Stimulated activated effector memory CD8-positive, alpha-beta T cell treated with anti-CD3 and anti-CD28 coated beads, Interleukin-12 subunit alpha, Interleukin-12 subunit beta, amount 100 ng/mL, for 72 hours (primary cell): Measurements from ENCODE around the gene BPIFB2.

Experiments used
- ATAC-seq: fragments of 150-1000 bp; cut with Tn5 transposase; 2 replicates; pipeline ENCODE4 v1.10.0; 2021
- DNase-seq, 2 donors: peaks; one replicate each; pipeline ENCODE4 v3.0.0; 2021 to 2022; ENCODE audit warnings: low spot score in 2 of 2
- H3K27ac Mint-ChIP-seq: one replicate; pipeline ENCODE4 v1.8.0; 2022; ENCODE audit warnings: mild to moderate bottlenecking, mixed read lengths
- H3K36me3 Mint-ChIP-seq: one replicate; pipeline ENCODE4 v1.8.0; 2022; ENCODE audit warnings: mild to moderate bottlenecking, mixed read lengths
- H3K4me1 Mint-ChIP-seq: one replicate; pipeline ENCODE4 v1.8.0; 2022; ENCODE audit warnings: mixed read lengths
- H3K4me3 Mint-ChIP-seq: one replicate; pipeline ENCODE4 v1.8.0; 2022; ENCODE audit warnings: mild to moderate bottlenecking, mixed read lengths
- H3K9me3 Mint-ChIP-seq: one replicate; pipeline ENCODE4 v1.8.0; 2022; ENCODE audit warnings: mixed read lengths

Gene BPIFB2

DNA sequence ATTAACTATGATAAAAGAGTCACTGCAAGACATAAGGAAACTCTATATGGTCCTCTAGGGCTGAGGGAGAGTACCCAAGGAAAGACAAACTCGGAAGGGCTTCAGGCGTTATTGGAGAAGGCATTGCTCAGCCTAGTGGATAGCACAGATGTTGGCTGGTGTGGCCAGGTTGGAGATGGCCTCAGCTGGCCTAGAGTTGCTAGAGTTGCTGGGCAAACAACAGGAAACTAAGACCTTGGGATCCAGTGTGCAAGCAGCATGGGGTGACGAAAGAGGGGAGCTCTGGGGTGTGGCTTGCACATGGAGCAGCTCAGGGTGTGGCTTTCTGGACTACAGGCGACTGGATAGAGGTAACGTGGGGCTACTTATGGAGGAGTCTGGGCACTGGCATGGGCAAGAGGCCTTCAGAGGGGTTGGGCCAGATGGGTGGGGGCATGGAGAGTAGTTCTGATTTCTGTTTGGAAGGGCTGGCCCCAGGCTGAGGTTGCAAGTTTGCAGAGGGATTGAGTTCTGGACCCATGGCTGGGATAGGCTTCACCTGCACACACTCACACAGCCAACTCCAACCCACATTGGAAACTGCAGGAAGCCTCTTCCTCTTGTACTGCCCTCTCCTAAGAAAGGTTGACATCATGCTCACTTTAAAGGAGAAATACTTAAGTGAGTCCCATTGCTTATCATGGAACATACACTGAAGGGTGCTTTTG lies 18.7 kb downstream of the BPIFB2 start:
- Mint-ChIP-seq H3K27ac (no peak overlapping the region), H3K4me1 (no peaks in the 10 kb centered on the region), H3K9me3 (no peaks in the 10 kb centered on the region), H3K36me3 (no peaks in the 10 kb centered on the region), H3K4me3 (no peak overlapping the region)
- no peak for ATAC-seq
- no peak for DNase-seq

DNA sequence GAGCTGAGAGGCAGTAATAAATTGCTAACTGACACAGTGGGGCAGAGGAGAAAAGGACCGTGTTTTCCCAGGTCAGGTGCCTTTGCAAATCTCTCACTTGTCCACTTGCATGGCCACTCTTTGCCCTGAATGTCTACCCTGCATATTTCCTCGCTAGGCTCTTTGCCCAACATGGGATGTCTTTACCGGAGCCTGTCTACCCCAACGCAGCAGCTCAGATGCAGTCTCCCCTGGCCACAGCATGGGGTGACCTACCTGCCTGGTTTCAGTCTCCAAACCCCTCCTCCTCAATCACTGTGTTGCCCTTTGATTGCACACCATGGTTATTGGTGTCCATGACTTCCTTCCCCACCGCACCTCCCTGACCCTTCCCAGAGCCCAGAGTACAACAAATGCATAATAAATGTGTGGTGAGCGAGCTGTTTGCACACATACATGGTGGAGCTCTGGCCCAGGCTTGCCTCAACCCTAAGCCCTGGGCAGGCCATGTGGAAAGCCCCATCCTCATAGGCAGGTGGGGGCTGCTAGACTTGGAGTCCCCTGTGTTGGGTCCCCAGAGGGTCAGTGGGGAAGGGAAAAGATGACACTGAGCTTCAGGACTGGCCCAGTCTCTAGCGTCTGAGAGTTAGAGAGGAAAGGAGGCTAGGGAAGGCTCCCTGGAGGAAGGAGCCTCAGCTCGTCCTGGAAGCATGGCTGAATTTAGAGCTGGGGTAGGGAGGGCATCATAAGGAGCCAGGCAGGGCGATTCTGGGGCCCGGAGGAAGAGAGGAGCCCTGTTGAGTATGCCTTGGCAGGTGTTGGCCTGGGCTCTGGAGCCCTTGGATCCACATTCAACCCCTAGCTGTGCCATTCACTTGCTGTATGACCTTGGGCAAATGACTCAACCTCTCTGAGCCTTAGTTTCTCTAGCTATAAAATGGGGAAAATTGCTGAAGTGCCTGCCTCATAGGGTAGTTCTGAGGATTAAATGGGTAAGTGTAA lies 19.6 kb downstream of the BPIFB2 start:
- DNase-seq (no peak), ATAC-seq (no peak)
- Mint-ChIP-seq H3K4me3 (no peak overlapping the region), H3K36me3 (no peaks in the 10 kb centered on the region), H3K4me1 (no peaks in the 10 kb centered on the region), H3K27ac (no peak overlapping the region), H3K9me3 (no peaks in the 10 kb centered on the region)

DNA sequence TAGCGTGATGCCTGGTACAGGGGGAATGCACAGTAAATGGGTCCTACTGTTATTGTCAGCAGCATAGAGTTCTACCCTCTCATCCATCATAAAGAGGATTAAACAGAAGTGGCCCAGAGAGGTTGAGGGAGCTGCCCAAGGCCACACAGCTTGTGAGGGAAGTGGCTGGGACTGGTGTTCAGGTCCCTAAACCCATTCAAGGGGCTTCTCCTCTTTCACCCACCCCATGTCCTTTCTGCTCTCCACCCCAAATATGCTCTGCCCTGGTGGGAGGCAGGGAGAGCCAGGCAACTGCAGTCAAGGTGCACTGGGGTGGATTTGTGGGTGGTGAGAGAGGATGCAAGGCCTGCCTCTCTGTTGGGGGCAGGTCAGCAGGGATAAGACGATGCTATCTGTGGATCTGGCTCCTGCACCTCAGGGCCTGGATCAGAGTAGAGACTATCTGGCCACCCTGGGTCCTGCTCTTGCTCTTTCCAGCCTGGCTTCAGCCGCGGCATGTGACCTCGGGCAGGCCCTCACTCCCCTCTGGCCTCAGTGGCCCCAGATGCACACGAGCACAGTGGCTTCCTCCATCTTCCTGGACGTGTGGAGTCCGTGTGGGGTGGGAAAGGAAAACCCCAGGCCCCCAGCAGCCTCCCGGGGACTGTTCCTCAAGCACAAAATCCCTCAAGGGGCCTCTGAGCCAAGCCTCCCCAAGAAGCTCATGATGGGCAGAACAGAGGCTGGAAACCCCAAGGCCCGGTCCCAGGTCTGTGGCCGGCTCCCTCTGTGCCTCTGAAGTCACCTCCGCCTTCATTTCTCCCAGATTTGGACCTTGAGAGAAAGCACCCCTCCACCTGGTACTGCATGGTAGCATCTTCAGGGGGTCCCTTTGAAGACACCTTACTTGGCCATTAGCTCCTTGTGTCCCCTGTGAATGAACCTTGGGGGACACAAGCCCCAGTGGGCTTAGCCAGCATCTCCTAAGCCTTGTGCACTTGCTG lies 20.6 kb downstream of the BPIFB2 start:
- Mint-ChIP-seq H3K9me3 (no peaks in the 10 kb centered on the region), H3K4me1 (no peaks in the 10 kb centered on the region), H3K27ac (no peak overlapping the region), H3K36me3 (no peaks in the 10 kb centered on the region), H3K4me3 (no peak overlapping the region)
- DNase-seq = no peak
- ATAC-seq = no peak

DNA sequence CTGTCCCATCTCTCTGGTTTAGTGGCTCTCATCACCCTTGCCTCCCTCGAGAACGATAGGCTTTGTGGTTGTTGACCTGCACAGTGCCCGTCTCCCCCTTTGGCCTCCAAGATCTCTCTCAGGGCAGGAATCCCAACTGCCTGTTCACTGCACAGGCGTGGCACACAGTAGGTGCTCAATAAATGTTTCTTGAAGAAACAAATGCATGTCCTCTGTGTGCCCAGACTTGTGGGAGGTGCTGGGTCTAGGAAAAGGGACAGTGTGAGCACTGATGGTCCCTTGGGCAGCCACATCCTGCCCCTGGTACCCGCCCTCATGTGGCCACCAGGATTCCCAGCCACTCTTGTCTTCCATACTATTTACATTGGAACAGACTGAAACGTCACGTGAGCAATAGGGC lies 21.4 kb downstream of the BPIFB2 start:
- Mint-ChIP-seq H3K4me1 (no peaks in the 10 kb centered on the region), H3K36me3 (no peaks in the 10 kb centered on the region), H3K4me3 (no peak overlapping the region), H3K27ac (no peak overlapping the region), H3K9me3 (no peaks in the 10 kb centered on the region)
- no peak for DNase-seq
- no peak for ATAC-seq

DNA sequence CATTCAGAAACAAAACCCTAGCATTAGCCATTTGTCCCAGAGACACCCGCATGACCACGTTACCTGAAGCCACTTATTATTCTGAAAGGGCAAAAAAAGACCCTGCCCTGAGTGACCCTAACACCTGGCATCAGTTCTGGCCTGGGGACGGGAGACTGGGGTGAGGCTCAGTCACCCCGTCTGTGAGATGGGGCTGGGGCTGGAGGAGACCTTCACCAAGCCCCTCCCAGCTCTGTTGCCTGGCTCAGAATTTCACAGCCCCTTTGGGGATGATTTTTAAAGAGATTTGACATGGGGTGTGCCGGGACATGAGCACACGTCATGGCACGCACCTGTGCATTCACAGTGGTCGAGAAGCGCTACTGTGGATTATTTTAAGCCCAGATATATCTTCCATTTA lies 22.6 kb downstream of the BPIFB2 start:
- DNase-seq (no peak), ATAC-seq (no peak)
- Mint-ChIP-seq H3K4me3 (no peak overlapping the region), H3K9me3 (no peaks in the 10 kb centered on the region), H3K4me1 (no peaks in the 10 kb centered on the region), H3K27ac (no peak overlapping the region), H3K36me3 (no peaks in the 10 kb centered on the region)

DNA sequence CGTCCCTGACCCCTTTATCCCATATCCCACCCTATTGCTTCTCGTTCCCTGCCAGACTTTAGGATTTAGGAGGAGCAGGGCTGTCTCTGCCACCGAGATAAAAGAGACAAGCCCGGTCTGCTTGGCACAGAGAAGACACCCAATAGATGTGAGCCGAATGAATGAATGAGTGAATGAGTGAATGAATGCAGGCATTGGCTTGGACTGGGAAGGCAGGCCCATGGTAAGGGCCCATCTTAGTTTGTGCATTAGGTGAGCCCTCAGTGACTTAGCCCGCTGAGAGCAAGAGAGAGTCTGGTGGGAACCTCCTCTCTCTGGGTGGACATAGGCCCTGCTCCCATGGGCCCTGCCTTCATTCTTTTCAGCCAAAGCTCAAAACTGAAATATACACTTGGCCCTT lies 23.1 kb downstream of the BPIFB2 start:
- no peaks in the 10 kb centered on the region for H3K9me3 Mint-ChIP-seq
- no peak overlapping the region for H3K4me3 Mint-ChIP-seq
- DNase-seq = no peak

DNA sequence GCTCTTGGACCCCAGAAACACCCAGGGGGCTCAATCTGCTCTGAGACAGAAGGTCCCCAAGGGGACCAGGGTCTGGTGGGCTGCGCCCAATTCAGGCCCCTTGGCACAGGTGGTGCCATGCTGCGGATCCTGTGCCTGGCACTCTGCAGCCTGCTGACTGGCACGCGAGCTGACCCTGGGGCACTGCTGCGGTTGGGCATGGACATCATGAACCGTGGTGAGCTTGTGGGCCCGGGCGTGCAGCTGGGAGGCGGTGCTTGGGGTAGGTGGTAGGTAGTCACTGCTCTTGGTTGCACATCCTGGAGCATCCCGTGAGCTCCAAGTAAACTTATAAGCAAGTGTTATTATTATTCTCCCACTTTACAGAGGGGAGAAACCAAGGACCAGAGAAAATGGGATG lies 24.0 kb downstream of the BPIFB2 start, which contains the start of gene BPIFB6:
Gene BPIFB6, plus strand, starts transcription at position 118 of the 400 bp plus-strand sequence. Its CDS starts 0 bp downstream, at position 118.
- H3K4me1 Mint-ChIP-seq = no peaks in the 10 kb centered on the region
- no peak for ATAC-seq
- H3K27ac Mint-ChIP-seq = no peak within 1 kb of the TSS
- no peak for DNase-seq
- H3K36me3 Mint-ChIP-seq = no peaks in the 10 kb centered on the region
- no peak within 1 kb of the TSS for H3K4me3 Mint-ChIP-seq
- no peaks in the 10 kb centered on the region for H3K9me3 Mint-ChIP-seq

More for the DNA sequence above, 23.1 kb downstream of the BPIFB2 start:
- Mint-ChIP-seq H3K4me1 (no peaks in the 10 kb centered on the region), H3K36me3 (no peaks in the 10 kb centered on the region), H3K27ac (no peak overlapping the region)
- no peak for ATAC-seq

DNA sequence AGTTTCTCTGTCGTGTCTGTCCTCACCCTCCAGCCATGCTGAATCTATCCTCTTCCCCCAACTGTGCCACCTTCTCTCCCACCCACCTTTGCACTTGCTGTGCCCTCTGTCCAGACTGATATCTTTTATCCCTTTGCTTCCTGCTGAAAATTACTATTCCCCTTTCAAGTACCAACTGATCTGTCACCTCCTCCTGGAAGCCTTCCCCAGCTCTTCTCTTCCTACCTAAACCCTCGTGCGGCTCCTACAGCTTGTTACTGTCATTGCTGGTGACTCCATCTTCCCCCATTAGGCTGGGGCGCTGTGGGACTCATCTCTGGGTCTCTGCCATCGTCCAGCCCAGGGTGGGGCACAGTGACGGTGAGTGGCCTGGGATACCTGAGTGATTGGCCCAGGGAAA lies 25.1 kb downstream of the BPIFB2 start:
- no peak for ATAC-seq
- Mint-ChIP-seq H3K27ac (no peak overlapping the region), H3K36me3 (no peaks in the 10 kb centered on the region)

DNA sequence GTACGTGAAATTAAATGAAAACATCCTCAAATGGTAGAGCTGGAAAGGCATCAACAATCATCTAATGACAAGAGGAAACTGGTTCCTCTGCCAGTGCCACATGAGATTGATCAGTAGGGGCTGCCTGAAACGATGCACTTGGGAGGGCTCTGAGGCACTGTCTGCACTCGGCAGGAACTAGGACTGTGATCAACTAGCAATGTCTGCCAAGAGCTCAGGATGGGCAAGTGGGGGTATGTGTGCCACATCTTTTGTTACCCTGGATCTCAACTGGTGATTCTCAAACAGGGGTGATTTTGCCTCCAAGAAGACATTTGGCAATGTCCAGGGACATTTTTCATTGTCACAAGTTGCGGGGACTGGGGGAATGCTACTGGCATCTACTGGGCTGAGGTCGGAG lies 25.9 kb downstream of the BPIFB2 start:
- H3K36me3 Mint-ChIP-seq = no peaks in the 10 kb centered on the region
- no peaks in the 10 kb centered on the region for H3K4me1 Mint-ChIP-seq
- DNase-seq (no peak), ATAC-seq (no peak)
- no peak overlapping the region for H3K4me3 Mint-ChIP-seq
- H3K27ac Mint-ChIP-seq = no peak overlapping the region
- no peaks in the 10 kb centered on the region for H3K9me3 Mint-ChIP-seq

More for the DNA sequence above, 25.1 kb downstream of the BPIFB2 start:
- DNase-seq = no peak
- Mint-ChIP-seq H3K9me3 (no peaks in the 10 kb centered on the region), H3K4me3 (no peak overlapping the region), H3K4me1 (no peaks in the 10 kb centered on the region)

DNA sequence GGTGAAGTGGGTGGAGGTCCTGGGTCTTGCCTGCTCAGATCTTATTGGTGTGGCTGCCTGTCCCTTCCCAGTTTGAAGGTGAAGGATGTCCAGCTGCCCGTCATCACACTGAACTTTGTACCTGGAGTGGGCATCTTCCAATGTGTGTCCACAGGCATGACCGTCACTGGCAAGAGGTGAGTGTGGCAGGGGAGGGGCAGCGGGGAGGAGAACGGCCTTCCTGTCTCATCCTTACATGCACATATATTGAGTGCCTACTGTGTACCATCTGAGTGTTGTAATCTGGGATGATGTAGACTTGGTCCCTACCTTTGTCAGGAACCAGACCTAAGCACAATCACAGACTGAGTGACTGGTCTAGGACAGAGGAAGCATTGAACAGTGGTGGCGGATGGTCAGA lies 26.6 kb downstream of the BPIFB2 start:
- H3K4me1 Mint-ChIP-seq = no peaks in the 10 kb centered on the region
- ATAC-seq = no peak
- no peak overlapping the region for H3K27ac Mint-ChIP-seq
- H3K36me3 Mint-ChIP-seq = no peaks in the 10 kb centered on the region
- H3K4me3 Mint-ChIP-seq = no peak overlapping the region
- no peaks in the 10 kb centered on the region for H3K9me3 Mint-ChIP-seq
- DNase-seq = no peak

DNA sequence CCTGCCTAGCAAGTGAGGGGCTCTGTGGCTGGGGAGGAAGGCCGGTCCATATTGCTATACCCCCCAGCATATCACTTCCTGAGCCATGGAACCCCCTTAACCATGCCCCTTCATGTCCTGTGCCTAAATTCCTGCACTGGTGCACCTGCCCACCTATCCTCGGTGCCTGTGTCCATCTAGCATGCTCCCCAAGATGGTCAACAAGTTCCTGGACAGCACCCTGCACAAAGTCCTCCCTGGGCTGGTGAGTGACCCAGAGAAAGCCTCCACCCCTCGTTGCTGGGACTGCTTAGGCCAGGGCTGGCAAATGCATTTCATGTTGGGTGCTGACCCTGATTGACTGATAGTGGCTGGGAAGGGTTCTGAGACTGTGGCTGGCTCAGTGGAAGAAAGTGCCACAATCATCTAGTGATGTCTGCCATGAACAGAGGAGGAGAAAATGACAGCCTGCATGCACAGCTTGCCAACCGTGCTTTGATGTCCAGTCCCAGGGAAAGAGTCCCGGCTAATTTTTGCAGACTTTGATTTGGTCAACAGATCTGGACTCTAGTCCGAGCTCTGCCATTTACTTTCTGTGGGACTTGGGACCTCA lies 27.5 kb downstream of the BPIFB2 start:
- ATAC-seq = no peak
- no peaks in the 10 kb centered on the region for H3K9me3 Mint-ChIP-seq

DNA sequence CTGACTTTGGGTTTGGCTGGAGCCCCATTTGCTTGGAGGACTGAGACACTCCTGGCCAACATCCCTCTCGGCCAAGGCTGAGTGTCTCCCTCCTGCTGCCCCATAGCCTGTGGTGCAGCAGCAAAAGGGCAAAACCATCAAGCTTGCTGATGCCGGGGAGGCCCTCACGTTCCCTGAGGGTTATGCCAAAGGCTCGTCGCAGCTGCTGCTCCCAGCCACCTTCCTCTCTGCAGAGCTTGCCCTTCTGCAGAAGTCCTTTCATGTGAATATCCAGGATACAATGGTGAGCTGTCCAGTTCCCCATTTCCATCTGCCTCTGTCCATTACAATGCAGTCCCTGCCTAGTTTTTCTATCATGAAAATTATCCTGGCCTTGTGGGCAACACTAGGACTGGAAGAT lies 30.0 kb downstream of the BPIFB2 start:
- H3K4me1 Mint-ChIP-seq = no peaks in the 10 kb centered on the region
- ATAC-seq (no peak), DNase-seq (no peak)
- H3K27ac Mint-ChIP-seq = no peak overlapping the region
- H3K9me3 Mint-ChIP-seq = no peaks in the 10 kb centered on the region
- H3K4me3 Mint-ChIP-seq = no peak overlapping the region
- no peaks in the 10 kb centered on the region for H3K36me3 Mint-ChIP-seq

More for the DNA sequence above, 27.5 kb downstream of the BPIFB2 start:
- Mint-ChIP-seq H3K27ac (no peak overlapping the region), H3K36me3 (no peaks in the 10 kb centered on the region), H3K4me1 (no peaks in the 10 kb centered on the region), H3K4me3 (no peak overlapping the region)
- DNase-seq = no peak

DNA sequence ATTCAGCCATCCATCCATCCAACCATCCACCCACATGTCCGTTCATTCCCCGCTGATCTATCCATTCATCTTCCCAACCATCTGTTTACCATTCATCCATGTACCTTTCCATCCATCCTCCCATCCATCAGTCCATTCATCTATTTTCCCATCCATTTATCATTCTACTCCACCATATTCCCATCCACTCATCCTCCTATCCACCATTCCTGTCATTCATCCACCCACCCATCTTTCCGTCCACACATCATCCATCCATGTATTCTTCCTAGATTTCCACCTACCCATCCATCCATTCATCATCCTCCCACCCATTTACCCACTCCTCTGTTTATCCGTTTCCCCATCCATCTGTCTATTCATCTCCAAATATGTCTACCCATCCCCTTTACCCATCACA lies 30.7 kb downstream of the BPIFB2 start:
- Mint-ChIP-seq H3K4me3 (no peak overlapping the region), H3K27ac (no peak overlapping the region), H3K36me3 (no peaks in the 10 kb centered on the region), H3K4me1 (no peaks in the 10 kb centered on the region), H3K9me3 (no peaks in the 10 kb centered on the region)
- no peak for ATAC-seq
- DNase-seq = no peak

DNA sequence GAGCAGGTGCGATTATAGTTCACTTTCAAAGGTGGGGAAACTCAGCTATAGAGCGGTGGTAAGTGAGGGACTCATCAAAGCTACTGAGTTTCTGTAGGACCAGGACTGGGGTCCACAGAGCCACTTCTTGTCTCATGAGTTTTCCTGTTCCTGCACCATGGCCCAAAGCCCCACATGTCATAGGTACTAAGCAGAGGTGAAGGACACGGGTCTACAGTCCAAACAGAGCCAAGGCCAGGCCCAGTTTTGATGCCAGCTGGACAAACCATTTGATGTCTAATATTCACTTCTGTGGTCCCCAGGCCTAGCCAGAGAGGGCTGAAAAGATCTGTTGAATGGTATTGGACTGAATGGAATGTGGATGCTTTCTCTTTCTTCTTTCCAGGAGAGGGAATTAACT lies 34.9 kb downstream of the BPIFB2 start:
- Mint-ChIP-seq H3K27ac (no peak overlapping the region), H3K36me3 (no peaks in the 10 kb centered on the region), H3K4me1 (no peaks in the 10 kb centered on the region), H3K4me3 (no peak overlapping the region), H3K9me3 (peaks cover 7% of the 10 kb centered on the region)
- ATAC-seq (no peak), DNase-seq (no peak)
